IPS-NIHi7 (cell line): ENCODE measurements around the gene UBR2.
"Not testable (repeated sequence)": the region's sequence is repeated elsewhere in the genome, so short reads cannot be mapped to it uniquely, and the experiment has no call there.

Experiments used
- DNase-seq: peaks from one replicate; pipeline ENCODE4 v3.0.0; 2012; ENCODE audit warnings: mixed read lengths; ENCODE audit errors: extremely low spot score

Gene UBR2

GRCh38 chr6:42692137-42692911 is 128.5 kb downstream of the UBR2 start:
- no peak for DNase-seq

- DNase-seq: no peak
Observed at GRCh38 chr6:42693725-42694323, 130.0 kb downstream of the UBR2 start.

GRCh38 chr6:42694586-42694985 is 130.8 kb downstream of the UBR2 start:
- DNase-seq: no peak

- no peak for DNase-seq
Observed at GRCh38 chr6:42696526-42697267, 132.9 kb downstream of the UBR2 start.

GRCh38 chr6:42697268-42697655 is 133.4 kb downstream of the UBR2 start:
- no peak for DNase-seq

- DNase-seq: no peak
Observed at GRCh38 chr6:42698217-42698616, 134.4 kb downstream of the UBR2 start.

- DNase-seq: no peak
Observed at GRCh38 chr6:42702200-42702599, 138.4 kb downstream of the UBR2 start.

GRCh38 chr6:42702786-42703185 is 139.0 kb downstream of the UBR2 start:
- DNase-seq: not testable (repeated sequence)

- DNase-seq: peak; percentile 37
Observed at GRCh38 chr6:42704251-42704936, 140.6 kb downstream of the UBR2 start.

- DNase-seq: no peak
Observed at GRCh38 chr6:42704937-42705374, 141.1 kb downstream of the UBR2 start.

- no peak for DNase-seq
Observed at GRCh38 chr6:42707595-42707994, 143.8 kb downstream of the UBR2 start.

- DNase-seq: no peak
Observed at GRCh38 chr6:42708096-42708495, 144.3 kb downstream of the UBR2 start.

- no peak for DNase-seq
Observed at GRCh38 chr6:42709871-42710270, 146.0 kb downstream of the UBR2 start.

GRCh38 chr6:42710316-42710715 is 146.5 kb downstream of the UBR2 start:
- DNase-seq: peak; percentile 74

- no peak for DNase-seq
Observed at GRCh38 chr6:42711930-42712329, 148.1 kb downstream of the UBR2 start.

- DNase-seq: no peak
Observed at GRCh38 chr6:42714098-42714761, 150.4 kb downstream of the UBR2 start.

- no peak for DNase-seq
Observed at GRCh38 chr6:42715871-42716270, 152.0 kb downstream of the UBR2 start.

- no peak for DNase-seq
Observed at GRCh38 chr6:42720739-42721138, 156.9 kb downstream of the UBR2 start.

GRCh38 chr6:42722497-42722896 is 158.7 kb downstream of the UBR2 start, which contains the start of gene PRPH2:
PRPH2 (minus strand) TSS chr6:42722597; CDS start chr6:42722334, 263 bp downstream.
- no peak for DNase-seq

GRCh38 chr6:42724825-42725224 is 161.0 kb downstream of the UBR2 start:
- DNase-seq: no peak

- DNase-seq: no peak
Observed at GRCh38 chr6:42726026-42726425, 162.2 kb downstream of the UBR2 start.
